OCI-LY3 (cell line): Measurements from ENCODE around the gene EFNA5.

ENCODE experiments used
- EZH2phosphoT487 ChIP-seq: fragments of 200-600 bp; shearing (Covaris generic); IDR thresholded peaks from 2 replicates; pipeline ENCODE4 v1.6.1; 2018; ENCODE audit warnings: antibody characterized with exemption, mixed run types, low read depth
- TF ChIP-seq, protein P1 (sequence below): fragments of 200-600, 300-600 bp; sonication (generic); IDR thresholded peaks from 2 replicates; pipeline ENCODE4 v1.5.1; 2014; ENCODE audit warnings: antibody characterized with exemption, low read length, low read depth

DNA sequence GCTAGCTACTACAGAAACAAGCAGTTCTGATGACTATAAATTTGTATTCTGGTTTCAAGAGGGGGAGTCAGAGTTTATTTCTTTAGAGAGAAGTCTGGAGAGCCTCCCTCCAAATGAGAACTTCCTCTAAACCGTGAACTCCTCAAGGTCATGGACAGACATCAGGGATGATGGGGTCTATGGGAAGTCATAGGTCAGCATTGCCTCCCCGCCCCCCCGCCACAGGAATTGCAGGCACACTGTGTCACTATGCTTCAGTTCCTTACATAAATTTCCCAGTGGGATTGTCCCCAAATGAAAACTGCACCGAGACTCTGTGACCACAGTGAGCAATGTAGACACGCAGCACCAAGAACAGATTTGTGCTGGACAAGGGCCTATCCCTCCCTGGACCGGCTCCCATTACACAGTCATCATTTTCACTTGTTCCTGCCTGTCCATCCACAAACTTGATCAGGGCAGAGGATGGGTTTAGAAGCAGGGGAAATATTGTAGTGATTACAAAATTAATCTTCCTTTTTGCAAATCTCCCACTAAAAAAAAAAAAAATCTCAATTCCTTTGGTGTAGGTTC, 300.3 kb downstream of the EFNA5 start:
- TF ChIP-seq, protein P1, sequence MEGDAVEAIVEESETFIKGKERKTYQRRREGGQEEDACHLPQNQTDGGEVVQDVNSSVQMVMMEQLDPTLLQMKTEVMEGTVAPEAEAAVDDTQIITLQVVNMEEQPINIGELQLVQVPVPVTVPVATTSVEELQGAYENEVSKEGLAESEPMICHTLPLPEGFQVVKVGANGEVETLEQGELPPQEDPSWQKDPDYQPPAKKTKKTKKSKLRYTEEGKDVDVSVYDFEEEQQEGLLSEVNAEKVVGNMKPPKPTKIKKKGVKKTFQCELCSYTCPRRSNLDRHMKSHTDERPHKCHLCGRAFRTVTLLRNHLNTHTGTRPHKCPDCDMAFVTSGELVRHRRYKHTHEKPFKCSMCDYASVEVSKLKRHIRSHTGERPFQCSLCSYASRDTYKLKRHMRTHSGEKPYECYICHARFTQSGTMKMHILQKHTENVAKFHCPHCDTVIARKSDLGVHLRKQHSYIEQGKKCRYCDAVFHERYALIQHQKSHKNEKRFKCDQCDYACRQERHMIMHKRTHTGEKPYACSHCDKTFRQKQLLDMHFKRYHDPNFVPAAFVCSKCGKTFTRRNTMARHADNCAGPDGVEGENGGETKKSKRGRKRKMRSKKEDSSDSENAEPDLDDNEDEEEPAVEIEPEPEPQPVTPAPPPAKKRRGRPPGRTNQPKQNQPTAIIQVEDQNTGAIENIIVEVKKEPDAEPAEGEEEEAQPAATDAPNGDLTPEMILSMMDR = no peak
- no peak for TF ChIP-seq EZH2phosphoT487
